ENCODE results near the gene TMEM119. TPM values are rescaled to one million over a fixed set of nuclear protein-coding genes. Genes with fewer than 3 reads are reported as not detected.

The TMEM119 gene
- total and polyA plus RNA-seq, 9 of the 15 experiments (the other 6 are each of a cell fraction or from before 2014, with no cell fraction given) = 0.18 TPM; not detected in 8

DNA sequence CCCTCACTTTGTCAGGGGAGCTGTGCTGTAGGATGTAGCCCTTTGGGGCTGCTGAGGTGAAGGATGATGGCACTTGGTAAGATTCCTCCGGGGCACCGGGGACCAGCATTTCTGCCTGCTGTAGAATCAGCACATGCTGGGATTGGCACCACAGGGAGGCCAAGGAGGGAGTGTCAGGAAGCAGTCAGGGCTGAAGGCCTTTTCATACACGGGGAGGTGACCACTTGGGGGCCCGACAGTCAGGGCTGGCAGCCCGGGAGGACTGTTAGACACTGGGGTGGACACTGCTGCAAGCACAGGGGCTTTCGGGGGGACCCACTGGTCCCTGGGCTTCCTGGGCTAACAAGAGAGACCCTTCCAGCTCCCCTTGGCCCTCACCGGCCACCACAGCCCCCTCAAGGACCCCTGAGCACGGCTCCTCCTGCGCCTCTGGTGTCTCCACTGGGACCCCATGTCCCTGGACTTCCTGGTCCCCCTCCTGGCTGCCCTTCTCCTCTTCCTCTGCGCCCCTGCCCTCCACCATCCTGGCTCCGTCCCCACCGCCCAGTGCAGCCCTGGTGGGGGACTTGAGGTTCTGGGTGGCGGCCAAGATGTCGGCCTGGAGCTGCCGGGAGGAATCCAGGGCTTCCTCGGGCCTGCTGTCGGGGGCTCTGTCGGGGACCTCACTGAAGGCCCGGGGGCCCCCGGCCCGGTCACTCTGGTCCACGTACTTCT lies 6.5 kb downstream of the TMEM119 start:
- no peaks in the 10 kb centered on the region for H3K36me3 ChIP-seq (ENCODE audit: control insufficient read depth, insufficient read depth, low read length)
- no peak overlapping the region for H3K4me3 ChIP-seq
- no peak overlapping the region for H2AFZ ChIP-seq (ENCODE audit: low read depth, low read length)
- DNase-seq (ENCODE audit: extremely low read depth in 1 of 4, low spot score in 3 of 4) (no peak), FAIRE-seq (no peak), ATAC-seq (0 out of 3 replicates have a peak, but pooled peaks have one; percentile 18)
- WGBS (ENCODE audit: insufficient coverage, low coverage, missing lambda C conversion rate) = 34% methylated on average over 22 of the region's 22 CpGs
- no peaks in the 10 kb centered on the region for H3K79me2 ChIP-seq (ENCODE audit: control insufficient read depth, insufficient read depth, low read length)
- POLR2A ChIA-PET = interaction anchor here (0.6 kb wide), 1 partner anchor 307 kb away, joined by 3 read pairs; no protein-coding TSS in a partner anchor
- no peaks in the 10 kb centered on the region for H4K20me1 ChIP-seq (replicated peaks; ENCODE audit: control insufficient read depth, insufficient read depth, low read length)
- no peak overlapping the region for H3K4me2 ChIP-seq (ENCODE audit: insufficient read depth, low read length)
- no peaks in the 10 kb centered on the region for H3K9me3 ChIP-seq (replicated peaks; ENCODE audit: control insufficient read depth, insufficient read depth, low read depth, low read length)
- peaks cover 0 to 24% of the 10 kb centered on the region in 2 experiments; a peak in 1 of 5 replicates for H3K4me1 ChIP-seq (replicated peaks in 1 of 2; ENCODE audit: control insufficient read depth in 2 of 2, insufficient read depth in 2 of 2, low read length in 2 of 2)
- CTCF ChIA-PET (ENCODE audit: low intra/inter-chr PET ratio) = no interaction called here
- H3K27me3 ChIP-seq (ENCODE audit: control insufficient read depth in 2 of 2, insufficient read depth in 2 of 2, low read length in 2 of 2) = peaks cover 0 to 21% of the 10 kb centered on the region in 2 experiments; a peak in 2 of 5 replicates
- in situ Hi-C loops (cut with MboI) = no loop called here
- intact Hi-C loops (cut with micrococcal nuclease) = no loop called here
- TF ChIP-seq RERE (CRISPR knock-in tag; IDR thresholded peaks at IDR 0.05; ENCODE audit: borderline replicate concordance) = no peak
- H3K9ac ChIP-seq (ENCODE audit: insufficient read depth in 1 of 2, low read depth in 2 of 2, low read length in 2 of 2) = no peak overlapping the region
- H3K27ac ChIP-seq (ENCODE audit: extremely low read depth, low read depth, low read length) = no peak overlapping the region
- H3K9me1 ChIP-seq (ENCODE audit: control insufficient read depth, insufficient read depth, low read length) = no peaks in the 10 kb centered on the region
- BruUV-seq (replicated peaks) = no TSS peak
